ENCODE results near the gene PDZRN3.

GRCh38 chr3:73635254-73635653 lies 10.5 kb upstream of the PDZRN3 start:
- TF ChIP-seq REST (IDR thresholded peaks at IDR 0.05; ENCODE audit: insufficient replicate concordance, low read depth) (no peak), CTCF (IDR thresholded peaks at IDR 0.05; ENCODE audit: insufficient read depth, low read length) (no peak)
